Nephron (organoid): Measurements from ENCODE around the gene ADPGK.

ENCODE experiments used
- H3K27ac Mint-ChIP-seq, 3 experiments: 2 replicates each; pipeline ENCODE4 v1.8.0; 2020; ENCODE audit warnings: mixed read lengths in 3 of 3, mild to moderate bottlenecking in 2 of 3, moderate library complexity in 1 of 3
- H3K27me3 Mint-ChIP-seq: 2 replicates; pipeline ENCODE4 v1.8.0; 2021; ENCODE audit warnings: low read depth, mild to moderate bottlenecking, moderate library complexity, mixed read lengths
- H3K36me3 Mint-ChIP-seq: 2 replicates; pipeline ENCODE4 v1.8.0; 2020; ENCODE audit warnings: low read depth, mixed read lengths
- H3K4me1 Mint-ChIP-seq: 2 replicates; pipeline ENCODE4 v1.8.0; 2020; ENCODE audit warnings: mixed read lengths
- H3K4me3 Mint-ChIP-seq, 3 experiments: 2 replicates each; pipeline ENCODE4 v1.8.0; 2020; ENCODE audit warnings: mild to moderate bottlenecking in 3 of 3, mixed read lengths in 3 of 3, moderate library complexity in 2 of 3
- H3K9me3 Mint-ChIP-seq: 2 replicates; pipeline ENCODE4 v1.8.0; 2020; ENCODE audit warnings: mixed read lengths
- TF ChIP-seq, protein P1 (sequence below), 3 experiments: fragments of 200-600 bp; sonication (generic); IDR thresholded peaks; one replicate each; pipeline ENCODE4 v1.5.0; 2021; ENCODE audit warnings: antibody characterized with exemption in 3 of 3; ENCODE audit not compliant: unreplicated experiment in 3 of 3

Gene ADPGK

DNA sequence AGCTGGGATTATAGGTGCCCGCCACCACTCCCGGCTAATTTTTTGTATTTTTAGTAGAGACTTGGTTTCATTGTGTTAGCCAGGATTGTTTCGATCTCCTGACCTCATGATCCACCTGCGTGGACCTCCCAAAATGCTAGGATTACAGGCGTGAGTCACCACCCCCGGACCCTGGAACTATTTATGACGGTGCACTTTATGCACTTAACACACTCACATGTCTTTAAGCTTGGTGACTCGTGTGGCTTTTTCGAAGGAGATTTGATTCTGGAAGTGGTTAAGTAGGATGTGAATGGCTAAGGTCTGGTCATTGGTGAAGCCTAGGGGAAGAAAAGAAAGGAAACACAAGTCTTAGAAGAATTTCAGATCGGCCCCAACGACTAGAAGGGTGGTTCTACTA, 77.3 kb downstream of the ADPGK start:
- H3K36me3 Mint-ChIP-seq, result peaks cover 18% of the 10 kb centered on the region
- no peaks in the 10 kb centered on the region for H3K9me3 Mint-ChIP-seq
- TF ChIP-seq, protein P1, sequence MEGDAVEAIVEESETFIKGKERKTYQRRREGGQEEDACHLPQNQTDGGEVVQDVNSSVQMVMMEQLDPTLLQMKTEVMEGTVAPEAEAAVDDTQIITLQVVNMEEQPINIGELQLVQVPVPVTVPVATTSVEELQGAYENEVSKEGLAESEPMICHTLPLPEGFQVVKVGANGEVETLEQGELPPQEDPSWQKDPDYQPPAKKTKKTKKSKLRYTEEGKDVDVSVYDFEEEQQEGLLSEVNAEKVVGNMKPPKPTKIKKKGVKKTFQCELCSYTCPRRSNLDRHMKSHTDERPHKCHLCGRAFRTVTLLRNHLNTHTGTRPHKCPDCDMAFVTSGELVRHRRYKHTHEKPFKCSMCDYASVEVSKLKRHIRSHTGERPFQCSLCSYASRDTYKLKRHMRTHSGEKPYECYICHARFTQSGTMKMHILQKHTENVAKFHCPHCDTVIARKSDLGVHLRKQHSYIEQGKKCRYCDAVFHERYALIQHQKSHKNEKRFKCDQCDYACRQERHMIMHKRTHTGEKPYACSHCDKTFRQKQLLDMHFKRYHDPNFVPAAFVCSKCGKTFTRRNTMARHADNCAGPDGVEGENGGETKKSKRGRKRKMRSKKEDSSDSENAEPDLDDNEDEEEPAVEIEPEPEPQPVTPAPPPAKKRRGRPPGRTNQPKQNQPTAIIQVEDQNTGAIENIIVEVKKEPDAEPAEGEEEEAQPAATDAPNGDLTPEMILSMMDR (IDR thresholded peaks at IDR 0.05; ENCODE audit: unreplicated experiment in 3 of 3), result no peak
- H3K4me3 Mint-ChIP-seq, result no peak overlapping the region
- no peak overlapping the region for H3K27ac Mint-ChIP-seq
- no peaks in the 10 kb centered on the region for H3K27me3 Mint-ChIP-seq
- H3K4me1 Mint-ChIP-seq, result no peaks in the 10 kb centered on the region
